ENCODE measurements around the gene APBB2.

APBB2 gene

GRCh38 chr4:41133454-41134018 lies 80.8 kb downstream of the APBB2 start:
- peak in 1 of 3 experiments; percentile 6 for DNase-seq

- peak in 2 of 3 experiments; percentile 6 to 62 for DNase-seq
Measured at GRCh38 chr4:41132055-41132683, 82.2 kb downstream of the APBB2 start.

- DNase-seq: peak in 1 of 3 experiments; percentile 39
Measured at GRCh38 chr4:41129936-41130440, 84.4 kb downstream of the APBB2 start.

GRCh38 chr4:41129128-41129754 lies 85.1 kb downstream of the APBB2 start:
- DNase-seq: peak; percentile 25 to 86 (median 37)

GRCh38 chr4:41125558-41126311 lies 88.6 kb downstream of the APBB2 start:
- no peak for DNase-seq

GRCh38 chr4:41124916-41125548 lies 89.3 kb downstream of the APBB2 start:
- no peak for DNase-seq

GRCh38 chr4:41122775-41123174 lies 91.6 kb downstream of the APBB2 start:
- no peak for DNase-seq

- peak in 1 of 3 experiments; percentile 3 for DNase-seq
Measured at GRCh38 chr4:41122309-41122708, 92.0 kb downstream of the APBB2 start.

GRCh38 chr4:41121906-41122305 lies 92.4 kb downstream of the APBB2 start:
- no peak for DNase-seq

GRCh38 chr4:41120297-41121217 lies 93.8 kb downstream of the APBB2 start:
- DNase-seq: no peak

GRCh38 chr4:41119867-41120295 lies 94.5 kb downstream of the APBB2 start:
- no peak for DNase-seq

GRCh38 chr4:41111791-41112190 lies 102.6 kb downstream of the APBB2 start:
- no peak for DNase-seq

- DNase-seq: no peak
Measured at GRCh38 chr4:41110050-41110449, 104.3 kb downstream of the APBB2 start.

GRCh38 chr4:41108481-41108880 lies 105.9 kb downstream of the APBB2 start:
- no peak for DNase-seq

GRCh38 chr4:41106694-41107419 lies 107.5 kb downstream of the APBB2 start:
- DNase-seq: no peak

GRCh38 chr4:41106081-41106480 lies 108.3 kb downstream of the APBB2 start:
- DNase-seq: no peak

- DNase-seq: no peak
Measured at GRCh38 chr4:41104155-41104554, 110.2 kb downstream of the APBB2 start.

GRCh38 chr4:41103657-41104056 lies 110.7 kb downstream of the APBB2 start:
- no peak for DNase-seq

GRCh38 chr4:41102414-41103092 lies 111.8 kb downstream of the APBB2 start:
- peak in 1 of 3 experiments; percentile 88 for DNase-seq

All from NCI-H1417 (cell line).